ENCODE results near the gene C11orf54. TPM values are rescaled to one million over a fixed set of nuclear protein-coding genes. Genes with fewer than 3 reads are reported as not detected.
"Not testable (repeated sequence)": the region's sequence is repeated elsewhere in the genome, so short reads cannot be mapped to it uniquely, and the experiment has no call there.

C11orf54 gene
- total RNA-seq, 2 experiments from 2014 or later, result 17.0 to 18.9 TPM

GRCh38 chr11:93741882-93742226 is 382 bp downstream of the C11orf54 start:
- ChIA-PET CTCF (interaction anchor here (0.7 to 1.1 kb wide), 3 partner anchors 9 to 42 kb away, joined by 3 to 5 read pairs (median 3); partner anchors contain the start of gene MED17), POLR2A (interaction anchor here (0.6 to 7.0 kb wide), 20 partner anchors 14 to 771 kb away, joined by 3 to 125 read pairs (median 7); partner anchors contain the start of genes ANKRD49, C11orf97, CEP295 and MED17)
- H3K9me3 Mint-ChIP-seq, result no peaks in the 10 kb centered on the region
- H3K27me3 Mint-ChIP-seq, result no peaks in the 10 kb centered on the region
- H3K27ac Mint-ChIP-seq, result peak overlapping the region; percentile 100
- H3K4me1 Mint-ChIP-seq (ENCODE audit: low read depth), result peaks cover 36% of the 10 kb centered on the region
- DNase-seq (no peak), ATAC-seq (peak; percentile 1)
- H3K4me3 Mint-ChIP-seq, result peak overlapping the region; percentile 98
- TF ChIP-seq CTCF (IDR thresholded peaks at IDR 0.05), result no peak
- H3K36me3 Mint-ChIP-seq (ENCODE audit: low read depth), result peaks cover 50% of the 10 kb centered on the region
- intact Hi-C loops (cut with micrococcal nuclease), result loop anchor here (10.0 kb wide), 1 partner anchor 383 kb away; the partner anchor contains the start of gene PANX1

- Mint-ChIP-seq H3K27me3 (no peaks in the 10 kb centered on the region), H3K9me3 (no peaks in the 10 kb centered on the region), H3K36me3 (ENCODE audit: low read depth) (peaks cover 38% of the 10 kb centered on the region), H3K4me1 (ENCODE audit: low read depth) (peaks cover 25% of the 10 kb centered on the region), H3K4me3 (peak overlapping the region; percentile 60), H3K27ac (peak overlapping the region; percentile 59)
- intact Hi-C loops (cut with micrococcal nuclease), result loop anchor here (10.0 kb wide), 1 partner anchor 382 kb away; the partner anchor contains the start of gene PANX1
- ATAC-seq (no peak), DNase-seq (no peak)
- ChIA-PET POLR2A (interaction anchor here (0.9 to 7.0 kb wide), 3 partner anchors 15 to 45 kb away, joined by 3 to 125 read pairs (median 109); partner anchors contain the start of gene MED17), CTCF (interaction anchor here (1.0 to 2.0 kb wide), 2 partner anchors 31 to 41 kb away, joined by 3 to 5 read pairs; partner anchors contain the start of gene MED17)
- no peak for TF ChIP-seq CTCF (IDR thresholded peaks at IDR 0.05)
Measured at GRCh38 chr11:93743291-93743690, 1.8 kb downstream of the C11orf54 start.

- TF ChIP-seq CTCF (IDR thresholded peaks at IDR 0.05), result no peak
- Mint-ChIP-seq H3K4me3 (no peak overlapping the region), H3K4me1 (ENCODE audit: low read depth) (peaks cover 19% of the 10 kb centered on the region), H3K9me3 (no peaks in the 10 kb centered on the region), H3K36me3 (ENCODE audit: low read depth) (peaks cover 26% of the 10 kb centered on the region), H3K27ac (no peak overlapping the region), H3K27me3 (no peaks in the 10 kb centered on the region)
- intact Hi-C loops (cut with micrococcal nuclease), result loop anchor here (10.0 kb wide), 1 partner anchor 380 kb away; the partner anchor contains the start of gene PANX1
- ChIA-PET POLR2A (no interaction called here), CTCF (no interaction called here)
- no peak for DNase-seq
- no peak for ATAC-seq
Measured at GRCh38 chr11:93744669-93745004, 3.2 kb downstream of the C11orf54 start.

GRCh38 chr11:93745005-93745755 is 3.7 kb downstream of the C11orf54 start:
- POLR2A ChIA-PET, result interaction anchor here (0.6 kb wide), 1 partner anchor 73 kb away, joined by 3 read pairs; no protein-coding TSS in a partner anchor
- DNase-seq, H3K4me3 Mint-ChIP-seq, ATAC-seq, H3K27me3 Mint-ChIP-seq, H3K27ac Mint-ChIP-seq, CTCF ChIA-PET, H3K9me3 Mint-ChIP-seq: not testable (repeated sequence)
- intact Hi-C loops (cut with micrococcal nuclease), result loop anchor here (10.0 kb wide), 1 partner anchor 380 kb away; the partner anchor contains the start of gene PANX1
- H3K4me1 Mint-ChIP-seq (ENCODE audit: low read depth), result peaks cover 22% of the 10 kb centered on the region
- peaks cover 24% of the 10 kb centered on the region for H3K36me3 Mint-ChIP-seq (ENCODE audit: low read depth)

- TF ChIP-seq CTCF (IDR thresholded peaks at IDR 0.05), result no peak
- POLR2A ChIA-PET, result no interaction called here
- CTCF ChIA-PET, result no interaction called here
- intact Hi-C loops (cut with micrococcal nuclease), result loop anchor here (10.0 kb wide), 1 partner anchor 379 kb away; the partner anchor contains the start of gene PANX1
- no peaks in the 10 kb centered on the region for H3K9me3 Mint-ChIP-seq
- H3K4me3 Mint-ChIP-seq, result no peak overlapping the region
- no peak for ATAC-seq
- peaks cover 22% of the 10 kb centered on the region for H3K4me1 Mint-ChIP-seq (ENCODE audit: low read depth)
- H3K27me3 Mint-ChIP-seq, result no peaks in the 10 kb centered on the region
- H3K36me3 Mint-ChIP-seq (ENCODE audit: low read depth), result peaks cover 18% of the 10 kb centered on the region
- no peak overlapping the region for H3K27ac Mint-ChIP-seq
- DNase-seq, result no peak
Measured at GRCh38 chr11:93746101-93746500, 4.6 kb downstream of the C11orf54 start.
